ENCODE measurements around the gene D2HGDH. TPM values are rescaled to one million over a fixed set of nuclear protein-coding genes. Genes with fewer than 3 reads are reported as not detected.

The D2HGDH gene
- total RNA-seq, 1 experiment from 2014 or later: 14.2 TPM

Other genes starting within 250 kb of the D2HGDH start
- gene STK25, start 226.0 kb upstream of the D2HGDH start, total RNA-seq (2014; rRNA removed; shearing (Covaris generic); ENCODE audit: low replicate concordance): 196 and 270 TPM in 2 replicates
- 41.1 and 48.1 TPM in 2 replicates for gene BOK, start 175.9 kb upstream of the D2HGDH start, total RNA-seq (2014; rRNA removed; shearing (Covaris generic); ENCODE audit: low replicate concordance)
- gene THAP4, start 97.5 kb upstream of the D2HGDH start, total RNA-seq (2014; rRNA removed; shearing (Covaris generic); ENCODE audit: low replicate concordance): 74.7 and 87.0 TPM in 2 replicates
- 68.3 and 77.2 TPM in 2 replicates for gene ATG4B, start 96.9 kb upstream of the D2HGDH start, total RNA-seq (2014; rRNA removed; shearing (Covaris generic); ENCODE audit: low replicate concordance)
- 93.0 and 140 TPM in 2 replicates for gene DTYMK, start 47.8 kb upstream of the D2HGDH start, total RNA-seq (2014; rRNA removed; shearing (Covaris generic); ENCODE audit: low replicate concordance)
- gene ING5, start 32.6 kb upstream of the D2HGDH start, total RNA-seq (2014; rRNA removed; shearing (Covaris generic); ENCODE audit: low replicate concordance): 31.9 and 41.0 TPM in 2 replicates
- gene GAL3ST2, start 42.2 kb downstream of the D2HGDH start, total RNA-seq (2014; rRNA removed; shearing (Covaris generic); ENCODE audit: low replicate concordance): not detected in 2 replicates
- gene NEU4, start 74.6 kb downstream of the D2HGDH start, total RNA-seq (2014; rRNA removed; shearing (Covaris generic); ENCODE audit: low replicate concordance): 0.24 and 5.9 TPM in 2 replicates
- gene PDCD1, start 124.3 kb downstream of the D2HGDH start, total RNA-seq (2014; rRNA removed; shearing (Covaris generic); ENCODE audit: low replicate concordance): not detected in 2 replicates
- gene RTP5, start 135.1 kb downstream of the D2HGDH start, total RNA-seq (2014; rRNA removed; shearing (Covaris generic); ENCODE audit: low replicate concordance): not detected in 2 replicates